ENCODE results near the gene ANGPTL5. TPM values are rescaled to one million over a fixed set of nuclear protein-coding genes. Genes with fewer than 3 reads are reported as not detected.

ANGPTL5 gene
- total RNA-seq, 1 experiment from 2014 or later: not detected

- no peak overlapping the region for H3K27ac ChIP-seq (ENCODE audit: low read depth, low read length, poor library complexity, severe bottlenecking)
- no peaks in the 10 kb centered on the region for H3K9me3 ChIP-seq (ENCODE audit: low read depth, low read length, poor library complexity, severe bottlenecking)
- H3K36me3 ChIP-seq (ENCODE audit: insufficient read depth, low read length, poor library complexity, severe bottlenecking): no peaks in the 10 kb centered on the region
- POLR2A ChIA-PET (ENCODE audit: low non-redundant PET): no interaction called here
- CTCF ChIA-PET: no interaction called here
- TF ChIP-seq EZH2 (IDR thresholded peaks at IDR 0.05; ENCODE audit: borderline replicate concordance, low read depth, low read length, poor library complexity, severe bottlenecking): no peak
- no peak for TF ChIP-seq CTCF (conservative IDR thresholded peaks at IDR 0.05; ENCODE audit: low read depth, low read length)
- H3K27me3 ChIP-seq (replicated peaks; ENCODE audit: insufficient read depth, low read depth, low read length, poor library complexity): no peaks in the 10 kb centered on the region
- intact Hi-C loops (cut with micrococcal nuclease; ENCODE audit: unreplicated experiment): no loop called here
- no peaks in the 10 kb centered on the region for H3K4me1 ChIP-seq (ENCODE audit: insufficient read depth, low read length, poor library complexity, severe bottlenecking)
- H3K4me3 ChIP-seq (ENCODE audit: low read depth, low read length, poor library complexity, severe bottlenecking): no peak overlapping the region
- no peak for DNase-seq (ENCODE audit: low spot score)
- no TSS peak for BruUV-seq (replicated peaks)
Measured at GRCh38 chr11:101955278-101955677, 39.0 kb upstream of the ANGPTL5 start.

- no peaks in the 10 kb centered on the region for H3K36me3 ChIP-seq (ENCODE audit: insufficient read depth, low read length, poor library complexity, severe bottlenecking)
- ChIA-PET POLR2A (ENCODE audit: low non-redundant PET) (no interaction called here), CTCF (no interaction called here)
Measured at GRCh38 chr11:101949680-101950220, 33.4 kb upstream of the ANGPTL5 start.

DNA sequence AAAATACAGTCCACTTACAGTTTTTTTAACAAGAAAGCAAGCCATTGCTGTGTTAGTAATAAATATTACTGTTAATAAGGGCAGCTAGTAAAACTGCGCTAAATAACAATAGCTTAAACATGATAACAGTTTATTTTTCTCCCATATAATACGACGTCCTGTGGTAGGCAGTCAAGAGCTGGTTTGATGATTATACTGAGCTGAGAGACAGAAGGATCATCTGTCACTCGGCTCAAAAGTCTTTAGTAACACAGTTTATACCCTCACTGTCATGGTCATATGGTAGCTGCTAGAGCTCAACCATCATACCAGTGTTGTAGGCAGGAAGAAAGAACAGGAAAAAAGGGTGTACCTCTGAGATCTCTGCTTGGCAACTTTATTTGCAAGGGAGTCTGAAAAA, 29.1 kb upstream of the ANGPTL5 start:
- TF ChIP-seq EZH2 (IDR thresholded peaks at IDR 0.05; ENCODE audit: borderline replicate concordance, low read depth, low read length, poor library complexity, severe bottlenecking): no peak
- no peak for TF ChIP-seq CTCF (conservative IDR thresholded peaks at IDR 0.05; ENCODE audit: low read depth, low read length)
- intact Hi-C loops (cut with micrococcal nuclease; ENCODE audit: unreplicated experiment): no loop called here
- no peak for DNase-seq (ENCODE audit: low spot score)
- Histone ChIP-seq H3K9me3 (ENCODE audit: low read depth, low read length, poor library complexity, severe bottlenecking) (no peaks in the 10 kb centered on the region), H3K36me3 (ENCODE audit: insufficient read depth, low read length, poor library complexity, severe bottlenecking) (no peaks in the 10 kb centered on the region), H3K4me3 (ENCODE audit: low read depth, low read length, poor library complexity, severe bottlenecking) (no peak overlapping the region), H3K27me3 (replicated peaks; ENCODE audit: insufficient read depth, low read depth, low read length, poor library complexity) (no peaks in the 10 kb centered on the region), H3K27ac (ENCODE audit: low read depth, low read length, poor library complexity, severe bottlenecking) (no peak overlapping the region), H3K4me1 (ENCODE audit: insufficient read depth, low read length, poor library complexity, severe bottlenecking) (no peaks in the 10 kb centered on the region)
- ChIA-PET CTCF (no interaction called here), POLR2A (ENCODE audit: low non-redundant PET) (no interaction called here)
- no TSS peak for BruUV-seq (replicated peaks)

More at GRCh38 chr11:101949680-101950220, 33.4 kb upstream of the ANGPTL5 start:
- no peaks in the 10 kb centered on the region for H3K4me1 ChIP-seq (ENCODE audit: insufficient read depth, low read length, poor library complexity, severe bottlenecking)
- H3K27me3 ChIP-seq (replicated peaks; ENCODE audit: insufficient read depth, low read depth, low read length, poor library complexity): no peaks in the 10 kb centered on the region
- no peaks in the 10 kb centered on the region for H3K9me3 ChIP-seq (ENCODE audit: low read depth, low read length, poor library complexity, severe bottlenecking)
- BruUV-seq (replicated peaks): no TSS peak
- H3K4me3 ChIP-seq (ENCODE audit: low read depth, low read length, poor library complexity, severe bottlenecking): no peak overlapping the region
- no peak for DNase-seq (ENCODE audit: low spot score)
- intact Hi-C loops (cut with micrococcal nuclease; ENCODE audit: unreplicated experiment): no loop called here
- TF ChIP-seq CTCF (conservative IDR thresholded peaks at IDR 0.05; ENCODE audit: low read depth, low read length): no peak
- TF ChIP-seq EZH2 (IDR thresholded peaks at IDR 0.05; ENCODE audit: borderline replicate concordance, low read depth, low read length, poor library complexity, severe bottlenecking): no peak
- H3K27ac ChIP-seq (ENCODE audit: low read depth, low read length, poor library complexity, severe bottlenecking): no peak overlapping the region

Measured in A673 (cell line).